AG09319 (cell line): ENCODE results near the gene CAND2.

Experiments
- DNase-seq: peaks from one replicate; pipeline ENCODE4 v3.0.0-alpha.2; 2010; ENCODE audit warnings: low read depth; ENCODE audit errors: extremely low read depth
- CTCF ChIP-seq: IDR thresholded peaks from 2 replicates; pipeline ENCODE4 v1.5.1; 2011; ENCODE audit warnings: low read depth, mild to moderate bottlenecking, inconsistent platforms, low read length, moderate library complexity

CAND2 gene

GRCh38 chr3:12759693-12760565 lies 36.6 kb upstream of the CAND2 start:
- TF ChIP-seq CTCF, result no peak
- no peak for DNase-seq

DNA sequence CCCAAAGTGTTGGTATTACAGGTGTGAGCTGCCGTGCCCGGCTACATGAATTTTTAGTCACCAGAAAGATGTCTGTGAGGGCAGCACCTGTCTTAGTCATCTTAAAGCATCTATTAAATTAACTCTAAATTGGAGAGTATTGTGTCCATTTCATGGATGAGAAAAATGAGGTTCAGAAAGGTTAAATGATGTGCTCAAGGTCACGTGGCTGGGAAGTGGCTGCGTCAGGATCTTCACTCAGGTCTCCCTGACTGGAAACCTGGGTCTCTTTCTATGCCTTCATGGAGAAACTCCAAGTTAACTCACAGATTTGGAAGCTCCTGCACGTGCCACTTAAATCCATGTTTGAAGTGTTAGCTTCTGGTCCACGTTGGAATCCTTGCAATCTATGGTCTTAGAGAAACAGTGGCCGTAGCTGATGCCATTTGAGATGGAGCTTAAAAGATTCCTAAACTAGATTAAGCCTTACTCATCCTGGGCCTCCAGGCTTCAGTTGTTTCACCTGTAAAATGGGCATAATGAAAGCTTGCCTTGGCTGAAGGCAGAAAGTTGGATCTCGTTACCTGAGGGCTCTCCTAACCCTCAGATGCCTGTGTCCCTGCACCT lies 32.2 kb upstream of the CAND2 start:
- no peak for DNase-seq
- TF ChIP-seq CTCF, result no peak

DNA sequence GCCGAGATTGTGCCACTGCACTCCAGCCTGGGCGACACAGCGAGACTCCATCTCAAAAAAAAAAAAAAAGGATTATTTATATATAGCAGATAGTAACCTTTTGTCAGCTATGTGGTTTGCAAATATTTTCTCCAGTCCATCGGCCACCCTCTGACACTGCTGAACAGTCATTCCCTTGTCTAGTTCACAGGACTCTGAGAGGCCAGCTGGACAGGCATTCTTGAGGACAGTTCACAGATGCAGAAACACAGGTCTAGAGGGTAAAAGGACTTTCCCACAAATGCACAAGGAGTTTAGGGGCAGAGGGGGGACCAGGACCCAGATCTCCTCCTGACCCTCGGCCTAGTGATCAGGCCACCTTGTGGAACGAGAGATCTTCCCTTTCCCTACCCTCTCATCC lies 29.9 kb upstream of the CAND2 start:
- TF ChIP-seq CTCF, result no peak
- no peak for DNase-seq

GRCh38 chr3:12768579-12769527 lies 27.6 kb upstream of the CAND2 start:
- no peak for DNase-seq
- TF ChIP-seq CTCF, result no peak

DNA sequence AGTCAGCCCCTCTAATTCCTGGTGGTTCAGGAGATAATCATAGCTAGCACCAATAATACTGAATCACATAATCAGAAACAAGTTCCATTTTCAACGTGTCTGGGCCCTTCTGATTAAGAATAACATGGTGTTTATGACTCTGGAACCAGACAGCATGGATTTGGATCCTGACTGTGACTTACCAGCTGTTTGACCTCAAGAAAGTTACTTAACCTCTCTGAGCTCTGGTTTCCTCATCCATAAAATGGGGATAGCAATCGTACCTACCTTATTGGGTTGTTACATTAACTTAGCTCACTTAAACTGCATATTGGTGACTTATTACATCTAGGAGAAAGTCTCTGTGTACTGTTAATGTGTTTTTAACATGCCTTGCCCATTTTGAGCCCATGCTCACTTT lies 26.7 kb upstream of the CAND2 start:
- no peak for TF ChIP-seq CTCF
- DNase-seq, result no peak

GRCh38 chr3:12771236-12771635 lies 25.2 kb upstream of the CAND2 start:
- DNase-seq, result no peak
- TF ChIP-seq CTCF, result no peak
